Activated T-cell treated with anti-CD3 and anti-CD28 coated beads, Interleukin-2, amount 50 U/mL, for 24 hours (primary cell): Measurements from ENCODE around the gene PTDSS2.

ENCODE experiments used
- DNase-seq: peaks from one replicate; pipeline ENCODE4 v3.0.0-alpha.2; 2020
- H3K27ac Mint-ChIP-seq: 2 replicates; pipeline ENCODE4 v1.8.0; 2020; ENCODE audit warnings: mild to moderate bottlenecking, mixed read lengths
- H3K27me3 Mint-ChIP-seq: 2 replicates; pipeline ENCODE4 v1.8.0; 2020; ENCODE audit warnings: mixed read lengths
- H3K36me3 Mint-ChIP-seq: 2 replicates; pipeline ENCODE4 v1.8.0; 2020; ENCODE audit warnings: low read depth, mixed read lengths
- H3K4me1 Mint-ChIP-seq: 2 replicates; pipeline ENCODE4 v1.8.0; 2020; ENCODE audit warnings: low read depth, mixed read lengths
- H3K4me3 Mint-ChIP-seq: 2 replicates; pipeline ENCODE4 v1.8.0; 2020; ENCODE audit warnings: mild to moderate bottlenecking, moderate library complexity, mixed read lengths
- H3K9me3 Mint-ChIP-seq: 2 replicates; pipeline ENCODE4 v1.8.0; 2020; ENCODE audit warnings: mixed read lengths

PTDSS2 gene

DNA sequence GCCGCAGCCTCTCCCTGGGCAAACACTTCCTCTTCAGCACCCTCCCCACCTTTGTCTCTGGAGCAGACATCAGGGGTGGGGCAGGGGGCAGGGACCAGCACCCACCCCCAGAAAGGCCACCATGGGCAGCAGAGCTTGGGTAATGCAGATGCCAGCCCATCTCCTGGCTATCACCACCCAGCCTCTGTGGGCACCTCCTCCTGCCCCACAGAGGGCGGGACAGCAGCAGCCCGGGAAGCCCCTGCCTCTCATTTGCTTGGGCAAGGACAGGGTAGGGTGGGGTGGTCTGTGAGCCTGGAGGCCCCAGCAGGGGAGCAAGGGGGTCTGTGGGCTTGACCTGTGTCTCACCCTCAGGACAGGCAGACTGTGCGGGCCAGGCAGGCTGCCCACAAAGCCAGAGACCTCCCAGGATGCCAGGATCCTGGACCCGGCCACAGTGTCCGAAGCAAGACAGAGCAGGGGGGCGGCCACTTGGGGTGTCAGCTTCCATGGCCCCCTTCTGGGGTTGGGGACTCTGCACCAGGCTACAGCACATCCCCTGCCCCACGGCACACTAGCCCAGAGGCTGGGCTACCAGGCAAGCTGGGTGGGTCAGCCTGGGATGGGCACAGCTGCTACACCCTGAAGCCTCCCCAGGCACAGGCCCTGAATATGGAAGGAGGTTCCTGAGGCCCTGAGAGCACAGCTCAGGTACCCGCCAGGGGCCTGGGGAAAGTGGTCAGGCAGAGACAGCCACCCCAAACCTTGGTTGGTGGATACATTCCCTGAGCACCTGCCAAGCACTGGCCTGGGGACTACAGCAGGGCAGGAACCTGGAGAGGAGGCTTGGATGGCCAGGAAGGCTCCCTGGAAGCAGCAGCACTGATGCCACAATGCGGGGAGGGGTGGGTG is 52.5 kb downstream of the PTDSS2 start:
- peak overlapping the region; percentile 71 for H3K27ac Mint-ChIP-seq
- H3K36me3 Mint-ChIP-seq, result peaks cover 70% of the 10 kb centered on the region
- H3K9me3 Mint-ChIP-seq, result no peaks in the 10 kb centered on the region
- peak overlapping the region; percentile 35 for H3K4me3 Mint-ChIP-seq
- no peak for DNase-seq
- H3K4me1 Mint-ChIP-seq, result peaks cover 26% of the 10 kb centered on the region
- no peaks in the 10 kb centered on the region for H3K27me3 Mint-ChIP-seq

DNA sequence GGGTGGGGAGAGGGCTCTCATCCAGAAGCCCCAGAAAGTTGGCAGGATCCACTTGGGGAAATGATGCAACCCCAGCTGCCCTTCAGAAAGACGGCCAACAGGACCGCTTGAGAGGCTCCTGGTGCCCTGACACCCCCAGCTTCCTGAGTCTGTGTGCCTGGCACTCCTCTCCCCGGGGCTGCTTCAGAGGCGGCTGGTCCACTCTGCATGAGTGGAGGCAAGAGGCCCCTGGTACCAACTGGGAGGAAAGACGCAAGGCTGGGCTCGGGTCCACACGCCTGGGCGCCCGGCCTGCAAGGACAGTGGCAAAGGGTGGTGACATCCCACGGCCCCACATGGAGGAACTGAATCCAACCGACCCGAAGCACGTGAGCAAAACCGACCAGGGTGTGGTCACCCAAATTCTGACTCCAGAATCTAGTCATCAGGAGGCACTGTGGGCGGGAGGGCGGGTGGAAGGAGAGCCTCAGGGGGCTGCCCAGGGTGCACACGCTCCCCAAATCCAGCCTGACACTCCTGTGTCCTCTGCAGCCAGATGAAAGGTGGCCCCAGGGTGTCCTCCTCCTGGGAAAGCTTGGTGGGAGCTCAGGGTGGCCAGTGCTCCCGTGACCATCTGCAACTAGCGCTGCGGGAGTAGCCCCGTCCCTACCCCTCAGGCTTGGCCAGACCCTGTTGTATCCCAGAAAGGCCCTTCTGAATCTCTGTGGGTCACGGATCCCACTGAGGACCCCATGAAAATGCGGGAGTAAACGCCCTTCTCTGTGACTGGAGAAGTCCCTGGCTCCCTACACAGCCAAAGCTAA is 53.3 kb downstream of the PTDSS2 start:
- Mint-ChIP-seq H3K27me3 (no peaks in the 10 kb centered on the region), H3K36me3 (peaks cover 69% of the 10 kb centered on the region), H3K4me1 (peaks cover 32% of the 10 kb centered on the region), H3K4me3 (peak overlapping the region; percentile 98), H3K9me3 (no peaks in the 10 kb centered on the region), H3K27ac (peak overlapping the region; percentile 86)
- DNase-seq, result no peak

DNA sequence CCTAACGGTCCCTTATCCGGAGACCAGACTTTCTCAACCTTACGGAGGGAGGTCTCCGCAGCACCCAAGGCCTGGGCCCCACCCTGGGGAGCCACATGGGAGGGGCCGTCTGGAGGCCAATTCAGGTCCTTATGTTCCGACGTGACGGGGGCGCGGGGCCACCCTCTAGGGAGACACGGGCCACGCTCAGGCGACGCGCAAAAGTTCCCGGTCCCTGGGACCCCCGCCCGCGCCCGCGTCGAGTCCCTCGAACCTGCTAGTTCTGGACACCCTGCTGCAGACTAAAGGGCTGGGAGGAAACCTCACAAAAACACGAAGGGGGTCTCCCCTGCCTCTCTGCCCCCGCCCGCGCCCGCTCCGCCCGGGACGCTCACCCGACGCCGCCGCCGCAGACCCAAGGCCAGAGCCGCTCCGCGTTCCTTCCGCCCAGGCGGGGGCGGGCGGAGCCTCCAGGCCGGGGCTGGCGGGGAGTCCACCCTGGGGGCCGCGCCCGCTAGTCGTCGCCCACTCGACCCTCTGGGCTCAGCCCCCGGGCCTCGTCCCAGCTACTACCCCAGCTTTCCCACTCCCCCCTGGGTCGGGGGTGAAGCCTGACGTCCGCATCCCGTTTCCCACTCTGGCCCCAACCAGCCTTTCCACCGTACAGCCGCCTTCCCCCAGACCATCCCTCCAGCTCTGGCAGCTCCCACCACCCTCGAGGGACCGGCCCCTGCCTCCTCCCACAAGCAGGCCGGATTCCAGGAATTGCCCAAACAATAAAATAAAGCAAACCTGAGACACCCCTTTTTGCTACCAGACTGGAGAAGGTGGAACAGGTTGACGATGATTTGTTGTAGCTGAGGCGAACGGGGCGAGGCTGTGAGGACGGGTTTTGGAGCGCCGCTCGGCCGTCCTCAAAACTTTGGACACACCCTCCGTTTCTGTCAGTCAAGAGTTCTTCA is 54.2 kb downstream of the PTDSS2 start:
- H3K4me1 Mint-ChIP-seq, result peaks cover 35% of the 10 kb centered on the region
- no peaks in the 10 kb centered on the region for H3K9me3 Mint-ChIP-seq
- no peak for DNase-seq
- peak overlapping the region; percentile 98 for H3K4me3 Mint-ChIP-seq
- peaks cover 69% of the 10 kb centered on the region for H3K36me3 Mint-ChIP-seq
- H3K27ac Mint-ChIP-seq, result peak overlapping the region; percentile 100
- no peaks in the 10 kb centered on the region for H3K27me3 Mint-ChIP-seq

DNA sequence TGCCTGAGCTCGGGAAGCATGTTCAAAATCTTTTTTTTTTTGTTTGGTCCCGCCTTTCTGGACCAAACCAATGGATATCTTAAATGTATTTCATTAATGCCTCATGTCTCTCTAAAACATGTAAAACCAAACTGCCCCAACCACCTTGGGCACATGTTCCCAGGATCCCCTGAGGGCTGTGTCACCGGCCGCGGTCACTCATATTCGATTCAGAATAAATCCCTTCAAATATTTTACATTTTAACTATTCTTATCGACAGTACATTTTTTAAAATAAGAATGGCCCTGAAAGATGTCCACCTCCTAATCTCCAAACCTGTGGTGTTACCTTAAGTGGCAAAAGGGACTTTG is 54.9 kb downstream of the PTDSS2 start:
- Mint-ChIP-seq H3K9me3 (no peaks in the 10 kb centered on the region), H3K27ac (peak overlapping the region; percentile 100), H3K36me3 (peaks cover 67% of the 10 kb centered on the region), H3K27me3 (no peaks in the 10 kb centered on the region), H3K4me1 (peaks cover 35% of the 10 kb centered on the region), H3K4me3 (peak overlapping the region; percentile 98)
- DNase-seq, result no peak

DNA sequence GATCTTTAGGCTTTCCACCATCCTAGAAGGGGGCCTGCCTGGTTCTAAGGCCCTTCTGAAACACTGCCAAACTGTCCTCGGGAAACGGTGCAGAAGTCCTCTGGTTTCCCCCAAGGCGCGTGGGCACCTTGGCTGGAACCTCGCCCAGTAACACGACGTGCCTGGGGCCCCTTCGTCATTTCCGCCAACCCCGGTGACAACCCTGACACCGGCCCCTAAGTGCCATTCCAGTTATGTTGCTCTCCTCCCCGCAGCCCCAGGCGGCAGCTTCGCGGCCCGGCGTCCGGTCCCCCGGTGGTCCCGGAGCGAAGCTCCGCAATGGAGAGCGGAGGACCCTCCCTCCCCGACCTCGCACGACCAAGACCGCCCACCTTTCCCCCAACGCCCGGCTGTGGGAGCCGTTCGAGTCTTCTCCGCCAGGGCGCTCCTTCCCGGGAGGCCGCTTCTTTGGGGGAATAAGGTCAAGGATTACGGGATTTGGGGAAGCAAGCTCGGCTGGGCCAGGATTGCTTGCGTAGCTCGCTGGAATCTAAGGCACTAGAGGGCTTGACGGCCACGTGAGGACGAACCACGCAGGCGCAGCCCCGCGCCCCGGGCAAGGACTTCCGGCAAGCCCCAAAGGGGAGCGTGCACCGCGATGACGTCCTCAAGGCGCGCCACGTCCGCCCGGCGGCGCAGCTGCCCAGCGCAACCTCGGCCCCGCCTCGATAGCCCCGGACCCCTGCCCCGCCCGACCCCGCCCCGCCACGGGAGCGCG is 56.3 kb downstream of the PTDSS2 start:
- H3K36me3 Mint-ChIP-seq, result peaks cover 63% of the 10 kb centered on the region
- H3K4me1 Mint-ChIP-seq, result peaks cover 33% of the 10 kb centered on the region
- H3K27me3 Mint-ChIP-seq, result no peaks in the 10 kb centered on the region
- H3K27ac Mint-ChIP-seq, result peak overlapping the region; percentile 100
- peak overlapping the region; percentile 98 for H3K4me3 Mint-ChIP-seq
- no peaks in the 10 kb centered on the region for H3K9me3 Mint-ChIP-seq
- peak; percentile 98 for DNase-seq

DNA sequence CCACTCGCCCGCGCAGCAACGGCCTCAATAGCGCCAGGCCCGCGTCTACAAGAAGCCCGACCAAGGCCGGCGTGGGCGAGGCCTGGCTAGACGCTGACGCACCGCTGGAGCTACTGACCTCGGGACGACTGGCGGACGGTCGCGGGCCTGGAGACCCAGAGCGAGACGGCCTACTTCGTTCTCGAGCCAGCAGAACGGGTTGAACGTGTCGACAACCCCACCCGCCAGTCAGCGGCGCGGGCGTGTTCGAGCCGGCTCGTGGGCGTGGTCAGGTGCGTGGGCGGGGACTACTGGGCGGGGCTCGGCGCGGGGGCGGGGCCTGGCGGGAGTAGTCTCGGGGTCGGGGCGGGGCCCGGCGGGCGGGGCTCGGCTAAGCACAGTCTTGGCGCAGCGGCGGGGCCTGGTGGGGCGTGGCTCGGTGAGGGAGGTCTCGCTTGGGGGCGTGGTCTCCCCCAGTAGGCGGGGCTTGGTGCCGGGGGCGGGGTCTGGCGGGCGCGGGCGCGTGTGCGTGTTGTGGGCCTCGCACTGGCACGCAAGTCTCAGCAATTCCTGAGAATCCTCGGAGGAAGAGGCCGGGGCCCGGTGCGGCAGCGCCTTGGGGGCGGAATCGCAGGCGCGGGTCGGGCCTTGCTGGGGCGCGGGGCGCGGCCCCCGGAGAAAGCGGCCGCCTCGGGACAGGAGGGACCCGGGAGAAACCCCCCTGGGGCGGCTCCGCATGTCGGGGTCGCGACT is 57.1 kb downstream of the PTDSS2 start, which contains the start of gene RNH1:
RNH1 (minus strand) TSS at position 248 of the 732 bp plus-strand sequence. CDS start 5,080 bp downstream, outside the sequence.
- Mint-ChIP-seq H3K27me3 (no peaks in the 10 kb centered on the region), H3K36me3 (peaks cover 59% of the 10 kb centered on the region), H3K9me3 (no peaks in the 10 kb centered on the region), H3K4me1 (peaks cover 33% of the 10 kb centered on the region), H3K4me3 (peak within 1 kb of the TSS; percentile 98), H3K27ac (peak within 1 kb of the TSS; percentile 100)
- DNase-seq, result peak; percentile 100

DNA sequence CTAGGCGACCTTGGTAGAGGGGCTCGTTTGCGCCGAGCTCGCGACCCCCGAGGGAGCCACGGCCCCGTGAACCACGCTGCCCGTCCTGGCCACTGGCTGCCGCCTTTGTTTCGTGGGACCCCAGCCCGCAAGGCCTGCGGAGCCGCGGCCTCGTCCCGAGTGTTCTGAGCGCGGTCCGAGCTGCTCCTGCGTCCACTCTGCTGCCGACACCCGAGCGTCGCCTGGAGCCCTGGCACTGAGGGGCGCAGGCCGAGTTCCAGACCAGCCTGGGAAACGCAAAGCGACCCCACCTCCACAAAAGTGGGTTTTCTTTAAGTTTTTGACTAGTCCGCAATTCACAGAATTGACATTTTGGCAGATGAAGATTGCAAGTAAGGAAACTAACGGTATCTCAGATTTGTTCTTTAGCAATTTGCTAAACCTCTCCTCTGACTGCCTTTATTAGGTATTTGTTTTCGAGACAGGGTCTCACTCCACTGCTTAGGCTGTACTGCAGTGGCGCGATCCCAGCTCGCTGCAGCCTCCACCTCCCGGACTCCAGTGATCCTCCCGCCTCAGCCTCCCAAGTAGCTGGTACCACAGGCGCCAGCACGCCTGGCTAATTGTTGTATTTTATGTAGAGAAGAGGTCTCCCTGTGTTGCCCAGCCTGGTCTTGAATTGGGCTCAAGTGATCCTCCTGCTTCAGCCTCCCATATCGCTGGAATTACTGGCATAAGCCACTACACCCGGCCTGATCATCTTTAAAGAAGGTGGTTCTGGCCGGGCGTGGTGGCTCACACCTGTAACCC is 57.8 kb downstream of the PTDSS2 start:
- H3K36me3 Mint-ChIP-seq, result peaks cover 65% of the 10 kb centered on the region
- H3K4me1 Mint-ChIP-seq, result peaks cover 33% of the 10 kb centered on the region
- peak overlapping the region; percentile 98 for H3K4me3 Mint-ChIP-seq
- H3K27ac Mint-ChIP-seq, result peak overlapping the region; percentile 81
- no peaks in the 10 kb centered on the region for H3K27me3 Mint-ChIP-seq
- DNase-seq, result no peak
- no peaks in the 10 kb centered on the region for H3K9me3 Mint-ChIP-seq

DNA sequence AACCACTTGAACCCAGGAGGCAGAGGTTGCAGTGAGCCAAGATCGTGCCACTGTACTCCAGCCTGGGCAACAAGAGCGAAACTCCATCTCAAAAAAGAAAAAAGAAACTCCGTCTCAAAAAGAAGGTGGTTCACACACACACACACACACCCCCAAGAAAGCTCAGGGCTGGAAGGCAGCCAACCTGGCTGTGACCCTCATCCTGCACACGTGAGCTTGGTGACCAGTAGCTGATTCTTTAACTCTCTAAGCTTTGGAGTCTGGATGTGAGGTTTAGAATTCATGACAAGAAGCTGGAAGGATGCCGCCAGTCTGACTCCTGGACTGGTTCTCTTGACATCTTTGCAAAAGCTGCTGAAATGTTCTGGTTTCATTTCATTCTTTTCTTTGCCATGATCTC is 58.9 kb downstream of the PTDSS2 start:
- H3K27me3 Mint-ChIP-seq, result no peaks in the 10 kb centered on the region
- no peaks in the 10 kb centered on the region for H3K9me3 Mint-ChIP-seq
- H3K27ac Mint-ChIP-seq, result no peak overlapping the region
- peak overlapping the region; percentile 98 for H3K4me3 Mint-ChIP-seq
- H3K4me1 Mint-ChIP-seq, result peaks cover 25% of the 10 kb centered on the region
- peaks cover 72% of the 10 kb centered on the region for H3K36me3 Mint-ChIP-seq
- no peak for DNase-seq

DNA sequence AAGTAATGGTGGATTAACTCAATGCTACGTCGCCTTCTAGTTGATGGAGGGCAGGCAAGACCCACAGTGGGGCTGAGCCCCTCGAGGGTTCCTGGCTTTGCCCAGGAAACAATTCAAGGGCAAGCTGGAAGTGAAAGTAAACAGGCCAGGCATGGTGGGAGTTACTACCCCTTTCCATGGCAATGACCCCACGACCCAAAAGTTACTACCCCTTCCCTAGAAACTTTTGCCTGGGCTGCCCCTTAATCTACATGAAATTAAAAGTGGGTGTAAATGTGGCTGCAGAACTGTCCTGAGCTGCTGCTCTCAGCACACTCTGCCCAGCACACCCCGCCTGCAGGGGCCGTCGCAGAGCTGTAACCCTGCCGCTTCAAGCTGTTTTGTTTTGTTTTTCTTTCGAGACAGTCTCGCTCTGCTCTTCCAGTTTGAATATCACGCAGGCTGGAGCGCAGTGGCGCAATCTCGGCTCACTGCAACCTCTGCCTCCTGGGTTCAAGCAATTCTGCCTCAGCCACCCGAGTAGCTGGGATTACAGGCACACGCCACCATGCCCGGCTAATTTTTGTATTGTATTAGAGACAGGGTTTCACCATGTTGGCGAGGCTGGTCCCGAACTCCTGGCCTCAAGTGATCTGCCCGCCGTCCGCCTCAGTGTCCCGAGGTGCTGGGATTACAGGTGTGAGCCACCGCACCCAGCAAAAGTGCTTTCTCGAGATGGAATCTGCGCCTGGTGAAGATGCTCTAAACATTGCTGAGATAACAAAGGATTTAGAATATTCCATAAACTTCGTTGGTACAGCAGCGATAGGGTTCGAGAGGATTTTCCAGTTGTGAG is 62.9 kb downstream of the PTDSS2 start:
- no peaks in the 10 kb centered on the region for H3K27me3 Mint-ChIP-seq
- H3K9me3 Mint-ChIP-seq, result peaks cover 7% of the 10 kb centered on the region
- peaks cover 7% of the 10 kb centered on the region for H3K4me1 Mint-ChIP-seq
- peaks cover 73% of the 10 kb centered on the region for H3K36me3 Mint-ChIP-seq
- H3K27ac Mint-ChIP-seq, result peak overlapping the region; percentile 50
- no peak overlapping the region for H3K4me3 Mint-ChIP-seq
- DNase-seq, result no peak

DNA sequence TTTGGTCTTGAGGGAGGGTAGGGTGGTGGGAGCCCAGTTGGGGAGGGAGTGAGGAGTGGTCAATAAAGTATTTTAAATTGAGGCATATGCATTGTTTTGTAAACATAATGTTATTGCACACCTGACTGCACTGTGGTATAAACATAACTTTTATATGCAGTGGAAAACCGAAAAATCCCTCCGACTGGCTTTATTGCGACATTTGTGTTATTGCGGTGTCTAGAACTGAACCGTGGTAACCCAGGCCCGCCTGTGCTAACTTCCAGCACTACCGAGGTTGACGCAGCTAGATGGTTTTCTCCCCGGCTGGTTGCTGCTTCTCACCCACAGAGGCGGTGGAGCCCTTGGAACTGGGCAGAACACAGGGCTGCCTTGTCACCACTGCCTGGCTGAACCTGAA is 64.5 kb downstream of the PTDSS2 start:
- Mint-ChIP-seq H3K4me3 (no peak overlapping the region), H3K36me3 (peaks cover 58% of the 10 kb centered on the region), H3K27me3 (no peaks in the 10 kb centered on the region), H3K9me3 (peaks cover 7% of the 10 kb centered on the region), H3K27ac (no peak overlapping the region), H3K4me1 (peaks cover 5% of the 10 kb centered on the region)
- DNase-seq, result no peak

DNA sequence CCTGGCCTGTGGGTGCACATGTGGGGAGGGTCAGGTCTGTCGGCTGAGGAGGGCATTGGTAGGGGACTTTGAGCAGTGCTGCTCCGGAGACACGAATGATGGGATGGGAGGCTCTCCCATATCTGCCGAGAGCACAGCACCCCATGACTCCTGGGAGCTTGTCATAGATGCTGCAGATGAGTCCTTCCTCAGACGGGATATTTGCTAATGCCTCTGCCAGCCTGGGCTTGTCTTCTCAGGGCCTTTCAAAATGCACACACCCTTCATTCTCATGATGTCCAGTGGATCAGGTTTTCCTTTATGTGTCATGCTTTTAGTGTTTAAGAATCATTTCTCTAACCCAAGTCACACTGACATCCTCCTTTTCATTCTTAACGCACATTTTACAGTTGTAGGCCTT is 65.1 kb downstream of the PTDSS2 start:
- no peak overlapping the region for H3K4me3 Mint-ChIP-seq
- peaks cover 53% of the 10 kb centered on the region for H3K36me3 Mint-ChIP-seq
- H3K27me3 Mint-ChIP-seq, result no peaks in the 10 kb centered on the region
- DNase-seq, result no peak
- H3K9me3 Mint-ChIP-seq, result peaks cover 7% of the 10 kb centered on the region
- no peak overlapping the region for H3K27ac Mint-ChIP-seq
- H3K4me1 Mint-ChIP-seq, result peaks cover 5% of the 10 kb centered on the region

DNA sequence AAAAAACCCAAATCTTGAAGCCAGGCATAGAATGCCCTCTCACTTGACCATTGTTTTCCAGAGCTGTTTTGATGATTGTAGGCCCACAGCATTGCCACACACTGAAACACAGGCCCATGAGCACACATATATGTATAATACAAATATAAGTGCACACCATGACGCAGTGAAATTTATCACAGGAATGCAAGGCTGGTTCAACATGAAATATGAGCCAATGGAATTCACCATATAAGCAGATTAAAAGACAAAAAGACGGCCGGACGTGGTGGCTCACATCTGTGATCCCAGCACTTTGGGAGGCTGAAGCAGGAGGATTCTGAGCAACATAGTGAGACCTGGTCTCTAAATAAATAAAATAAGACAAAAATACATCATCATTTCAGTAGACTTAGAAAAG is 66.3 kb downstream of the PTDSS2 start:
- peaks cover 5% of the 10 kb centered on the region for H3K4me1 Mint-ChIP-seq
- H3K36me3 Mint-ChIP-seq, result peaks cover 44% of the 10 kb centered on the region
- H3K4me3 Mint-ChIP-seq, result no peak overlapping the region
- no peak for DNase-seq
- no peak overlapping the region for H3K27ac Mint-ChIP-seq
- peaks cover 7% of the 10 kb centered on the region for H3K9me3 Mint-ChIP-seq
- H3K27me3 Mint-ChIP-seq, result no peaks in the 10 kb centered on the region
